GM18526 (cell line): ENCODE results near the gene PSMA6.

Experiments used
- POLR2A ChIP-seq: IDR thresholded peaks from 3 replicates; pipeline ENCODE4 v1.6.1; 2011; ENCODE audit not compliant: insufficient read length; ENCODE audit errors: extremely low read depth

Gene PSMA6

GRCh38 chr14:35349496-35350365 lies 57.5 kb downstream of the PSMA6 start:
- TF ChIP-seq POLR2A: no peak

GRCh38 chr14:35351497-35351896 lies 59.3 kb downstream of the PSMA6 start:
- TF ChIP-seq POLR2A: no peak

DNA sequence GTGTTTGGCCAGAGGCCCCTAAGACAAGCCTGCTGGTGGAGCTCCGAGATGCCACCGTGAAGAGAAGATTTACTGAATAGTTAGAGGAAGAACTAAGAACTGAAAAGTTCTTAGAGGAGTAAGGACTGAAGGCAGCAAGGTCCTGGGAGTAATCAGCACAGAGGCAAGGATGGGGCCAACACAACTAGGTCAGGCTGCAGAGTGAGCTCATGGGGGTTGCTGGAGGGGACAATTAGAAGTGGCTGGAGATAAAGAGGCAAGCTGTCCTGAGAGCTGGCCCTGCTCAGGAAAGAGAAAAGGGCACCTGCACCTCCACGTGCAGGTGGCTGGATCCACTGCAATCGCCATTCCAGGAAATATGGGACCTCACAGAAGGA lies 59.7 kb downstream of the PSMA6 start:
- TF ChIP-seq POLR2A: no peak

- TF ChIP-seq POLR2A: no peak
These were observed 60.4 kb downstream of the PSMA6 start for GRCh38 chr14:35352274-35353233.

DNA sequence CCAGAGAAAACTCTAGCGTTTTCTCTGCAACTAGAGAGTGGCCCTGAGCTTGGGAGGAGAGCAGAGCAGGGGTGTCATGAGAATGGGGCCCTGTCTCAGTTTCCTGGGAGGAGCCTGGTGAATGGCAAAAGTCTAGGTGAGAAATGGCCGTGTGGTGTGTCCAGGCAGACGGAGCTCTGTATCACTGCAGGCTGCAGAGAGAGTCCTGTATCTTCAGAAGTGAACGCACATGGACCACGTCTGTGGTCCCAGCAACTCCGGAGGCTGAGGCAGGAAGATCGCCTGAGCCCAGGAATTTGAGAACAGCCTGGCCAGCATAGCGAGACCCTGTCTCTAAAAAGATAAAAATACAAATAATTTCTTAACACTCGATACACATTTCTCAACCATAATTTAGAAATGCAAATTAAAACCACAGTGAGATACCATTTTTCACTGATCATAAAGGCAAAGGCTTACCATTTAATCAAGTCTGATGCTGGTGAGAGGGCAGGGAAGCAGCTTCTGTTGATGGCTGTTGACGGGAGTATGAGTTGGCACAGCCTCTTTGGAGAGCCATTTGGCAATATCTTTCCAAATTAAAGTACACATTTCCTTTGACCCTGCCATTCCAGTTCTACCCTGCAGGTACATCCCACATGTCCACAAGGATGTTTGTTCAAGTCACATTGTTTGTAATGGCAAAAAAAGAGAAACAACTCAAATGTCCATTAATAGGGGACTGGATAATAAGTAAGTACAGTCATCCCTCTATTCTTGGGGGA lies 61.4 kb downstream of the PSMA6 start:
- TF ChIP-seq POLR2A: no peak

DNA sequence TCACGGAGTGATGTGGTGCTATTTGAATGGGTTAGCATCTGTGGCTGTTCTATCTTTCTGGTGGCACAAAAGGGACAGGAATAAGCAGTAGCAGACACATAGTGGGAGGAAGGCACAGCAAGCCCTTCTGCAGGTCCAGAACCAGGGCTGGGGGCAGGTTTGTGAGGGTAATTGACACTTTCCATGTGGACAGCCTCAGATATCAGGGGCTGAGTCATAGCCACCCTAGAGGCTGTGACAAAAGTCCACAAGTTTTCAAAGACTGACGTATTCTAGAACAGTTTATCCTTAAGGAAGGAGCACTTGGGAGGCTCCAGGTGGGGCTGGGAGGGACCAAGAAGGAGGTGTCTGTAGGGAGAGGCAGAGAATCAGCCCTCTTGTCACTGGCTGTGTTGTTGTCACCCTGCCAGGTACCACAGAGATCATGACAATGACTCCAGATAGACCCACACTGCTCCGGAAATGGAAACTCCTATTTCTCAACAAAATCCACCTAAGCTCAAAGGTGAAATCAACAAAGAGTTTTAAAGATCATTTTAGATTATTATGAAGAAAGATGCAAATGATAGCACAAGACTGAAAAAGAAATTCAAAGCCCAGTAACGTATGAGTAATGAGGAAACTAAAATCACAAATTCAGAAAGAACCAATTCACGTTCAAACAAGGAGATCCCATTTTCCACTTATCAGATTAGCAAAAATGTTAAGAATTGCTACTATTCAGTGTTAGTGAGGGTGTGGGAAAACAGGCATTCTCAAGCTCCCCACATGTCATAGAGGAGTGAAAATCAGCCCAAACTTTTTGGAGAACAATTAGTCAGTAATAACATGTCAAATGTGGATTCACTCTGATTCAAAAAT lies 64.0 kb downstream of the PSMA6 start:
- TF ChIP-seq POLR2A: no peak

- TF ChIP-seq POLR2A: no peak
These were observed 68.9 kb downstream of the PSMA6 start for GRCh38 chr14:35361141-35361480.

DNA sequence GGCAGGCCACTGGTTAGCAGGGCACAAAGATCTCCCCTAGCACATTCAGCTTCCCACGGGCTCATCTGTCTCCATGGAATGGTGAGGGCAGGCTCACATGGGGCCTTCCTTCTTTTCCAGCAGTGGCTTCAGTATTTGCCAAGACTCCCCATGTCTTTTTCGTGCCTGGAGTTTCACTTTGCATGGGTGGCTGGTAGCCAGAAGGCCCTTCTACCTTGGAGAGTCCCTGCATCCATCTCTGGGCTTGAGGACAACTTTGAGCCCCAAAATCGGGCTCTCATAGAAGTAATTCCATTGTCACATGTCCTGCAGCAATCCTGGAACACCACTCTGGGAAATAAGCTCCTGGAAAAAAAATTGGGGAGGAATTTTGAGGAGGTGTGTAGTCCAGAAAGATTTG lies 70.3 kb downstream of the PSMA6 start:
- no peak for TF ChIP-seq POLR2A

DNA sequence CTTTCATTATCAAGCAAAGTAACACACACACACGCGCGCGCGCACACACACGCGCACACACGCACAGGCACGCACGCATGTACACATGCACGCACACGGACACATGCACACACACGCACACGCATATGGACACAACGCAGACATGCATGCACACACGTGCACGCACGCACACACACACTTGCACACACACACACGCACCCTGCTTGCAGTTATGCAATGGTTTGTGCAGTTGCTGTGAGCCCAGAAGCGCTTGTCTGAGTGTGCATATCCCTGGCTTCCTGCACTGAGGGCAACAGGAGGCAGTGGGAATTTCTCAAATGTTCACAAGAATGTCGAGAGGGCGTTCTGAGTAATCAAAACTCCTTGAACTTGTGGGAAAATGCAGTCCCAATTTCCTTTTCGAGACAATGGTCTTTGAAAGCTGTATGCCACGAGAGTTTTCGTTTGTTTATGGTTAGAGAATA lies 70.8 kb downstream of the PSMA6 start:
- TF ChIP-seq POLR2A: no peak

DNA sequence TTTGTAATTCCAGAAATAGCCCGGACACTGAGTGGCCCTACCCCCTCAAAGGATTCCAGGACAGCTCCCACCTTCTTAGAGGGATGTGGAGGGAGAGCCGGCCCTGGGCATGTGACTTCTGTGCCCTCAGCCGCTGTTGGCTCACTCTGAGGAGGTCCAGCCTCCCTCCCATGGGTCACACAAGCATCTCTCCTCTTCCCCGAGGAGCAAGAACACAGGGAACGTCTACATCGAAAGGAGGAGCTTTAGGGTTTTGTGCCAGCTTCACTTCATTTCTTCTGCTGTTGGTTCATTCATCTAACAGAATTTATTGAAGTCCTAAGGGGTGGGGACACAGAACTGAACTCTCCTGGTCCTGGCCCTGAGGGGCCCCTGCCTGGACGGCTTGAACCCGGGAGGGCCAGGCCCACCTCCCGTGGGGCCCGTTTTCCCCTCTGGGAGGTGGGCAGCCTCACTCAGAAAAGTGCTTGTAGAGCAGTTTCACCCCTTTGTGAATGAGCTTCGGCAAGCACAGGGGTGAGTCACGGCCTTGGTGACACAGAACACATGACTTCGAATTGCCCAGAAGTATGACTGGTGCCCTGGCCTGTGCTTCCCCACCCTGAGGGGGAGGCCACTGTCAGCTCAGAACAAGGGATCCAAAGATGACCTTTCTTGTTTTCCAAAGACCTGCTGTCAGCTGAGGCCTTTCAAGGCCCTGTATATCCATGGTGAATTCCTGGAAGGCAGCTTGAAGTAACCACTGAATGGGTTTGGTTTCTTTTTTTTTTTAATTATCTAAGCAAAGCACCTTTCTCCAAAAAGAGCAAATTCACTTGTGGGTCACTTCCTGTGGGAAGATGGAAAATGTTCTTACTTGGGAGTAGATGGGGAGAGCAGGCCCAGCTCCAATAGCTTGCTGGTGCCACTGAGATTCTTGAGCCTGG lies 73.2 kb downstream of the PSMA6 start:
- TF ChIP-seq POLR2A: no peak

GRCh38 chr14:35366056-35366451 lies 73.9 kb downstream of the PSMA6 start:
- TF ChIP-seq POLR2A: no peak

- TF ChIP-seq POLR2A: no peak
These were observed 74.4 kb downstream of the PSMA6 start for GRCh38 chr14:35366521-35366976.

DNA sequence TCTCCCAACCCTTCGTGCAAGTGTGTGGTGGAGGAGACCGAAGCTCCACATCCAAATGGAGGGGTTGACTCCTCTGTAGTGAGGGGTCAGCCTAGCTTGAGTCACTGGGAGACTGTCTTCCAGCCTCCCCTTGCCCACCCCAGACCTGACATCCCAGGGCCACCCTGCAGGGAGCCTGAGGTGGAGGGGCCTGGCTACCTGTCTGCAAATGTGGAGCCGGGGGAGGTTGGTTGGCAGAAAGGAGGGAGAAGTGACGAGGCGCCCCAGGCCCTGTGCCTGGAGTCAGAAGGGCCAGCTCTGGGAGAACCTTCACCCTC lies 74.8 kb downstream of the PSMA6 start:
- no peak for TF ChIP-seq POLR2A
